Mesendoderm (in vitro differentiated cells): Measurements from ENCODE around the gene BAIAP2L2.
"Not testable (repeated sequence)": the region's sequence is repeated elsewhere in the genome, so short reads cannot be mapped to it uniquely, and the experiment has no call there.

Experiments
- DNase-seq: peaks from one replicate; pipeline ENCODE4 v3.0.0; 2013
- H2AK5ac ChIP-seq: 2 replicates; pipeline ENCODE4 v1.6.1; 2013; ENCODE audit warnings: low read length, inconsistent platforms
- H2BK120ac ChIP-seq: 2 replicates; pipeline ENCODE4 v1.6.1; 2013; ENCODE audit warnings: low read depth, mild to moderate bottlenecking, low read length, moderate library complexity, mixed read lengths
- H2BK15ac ChIP-seq: replicated peaks from 2 replicates; pipeline ENCODE4 v1.6.1; 2013; ENCODE audit warnings: low read depth, mild to moderate bottlenecking, moderate library complexity
- H2BK5ac ChIP-seq: 2 replicates; pipeline ENCODE4 v1.6.1; 2013; ENCODE audit warnings: low read length, inconsistent platforms
- H3K18ac ChIP-seq: 2 replicates; pipeline ENCODE4 v1.6.1; 2013; ENCODE audit warnings: mild to moderate bottlenecking, low read length, mixed read lengths
- H3K23ac ChIP-seq: one replicate; pipeline ENCODE4 v1.6.1; 2013; ENCODE audit warnings: low read length
- H3K27ac ChIP-seq: 2 replicates; pipeline ENCODE4 v1.5.1; 2013; ENCODE audit warnings: low read depth, mild to moderate bottlenecking, inconsistent platforms, low read length, moderate library complexity
- H3K27me3 ChIP-seq: 2 replicates; pipeline ENCODE4 v1.6.1; 2013; ENCODE audit warnings: low read length, control low read depth, mild to moderate bottlenecking, inconsistent platforms; ENCODE audit not compliant: insufficient read depth, poor library complexity
- H3K36me3 ChIP-seq: 2 replicates; pipeline ENCODE4 v1.6.1; 2013; ENCODE audit warnings: low read length, inconsistent platforms; ENCODE audit not compliant: control insufficient read depth, insufficient read depth
- H3K4ac ChIP-seq: one replicate; pipeline ENCODE4 v1.6.1; 2013; ENCODE audit warnings: low read depth, mild to moderate bottlenecking, low read length, moderate library complexity
- H3K4me1 ChIP-seq: 2 replicates; pipeline ENCODE4 v1.6.1; 2013; ENCODE audit warnings: low read depth, low read length, inconsistent platforms; ENCODE audit not compliant: control insufficient read depth
- H3K4me2 ChIP-seq: 2 replicates; pipeline ENCODE4 v1.6.1; 2013; ENCODE audit warnings: low read length
- H3K4me3 ChIP-seq: 2 replicates; pipeline ENCODE4 v1.5.1; 2013; ENCODE audit warnings: mild to moderate bottlenecking, low read length
- H3K56ac ChIP-seq: one replicate; pipeline ENCODE4 v1.6.1; 2013; ENCODE audit warnings: low read length
- H3K79me1 ChIP-seq: 2 replicates; pipeline ENCODE4 v1.6.1; 2013; ENCODE audit warnings: low read length, inconsistent platforms
- H3K79me2 ChIP-seq: 2 replicates; pipeline ENCODE4 v1.6.1; 2013; ENCODE audit warnings: mild to moderate bottlenecking, low read length; ENCODE audit not compliant: control insufficient read depth, insufficient read depth
- H3K9ac ChIP-seq: 2 replicates; pipeline ENCODE4 v1.6.1; 2013; ENCODE audit warnings: low read length, inconsistent platforms
- H4K5ac ChIP-seq: one replicate; pipeline ENCODE4 v1.6.1; 2013; ENCODE audit warnings: low read length
- H4K8ac ChIP-seq: one replicate; pipeline ENCODE4 v1.6.1; 2013; ENCODE audit warnings: low read depth, mild to moderate bottlenecking, control low read depth, low read length, moderate library complexity
- WGBS: extraction: QIAGEN DNeasy Blood & Tissue Kit; methylation state at CpG from one replicate; pipeline ENCODE4 v1.1.7; 2013; ENCODE audit warnings: low lambda C conversion rate, missing lambda C conversion rate; ENCODE audit not compliant: insufficient coverage; ENCODE audit errors: extremely low coverage; 5-methylcytosine and 5-hydroxymethylcytosine counted together

The BAIAP2L2 gene

DNA sequence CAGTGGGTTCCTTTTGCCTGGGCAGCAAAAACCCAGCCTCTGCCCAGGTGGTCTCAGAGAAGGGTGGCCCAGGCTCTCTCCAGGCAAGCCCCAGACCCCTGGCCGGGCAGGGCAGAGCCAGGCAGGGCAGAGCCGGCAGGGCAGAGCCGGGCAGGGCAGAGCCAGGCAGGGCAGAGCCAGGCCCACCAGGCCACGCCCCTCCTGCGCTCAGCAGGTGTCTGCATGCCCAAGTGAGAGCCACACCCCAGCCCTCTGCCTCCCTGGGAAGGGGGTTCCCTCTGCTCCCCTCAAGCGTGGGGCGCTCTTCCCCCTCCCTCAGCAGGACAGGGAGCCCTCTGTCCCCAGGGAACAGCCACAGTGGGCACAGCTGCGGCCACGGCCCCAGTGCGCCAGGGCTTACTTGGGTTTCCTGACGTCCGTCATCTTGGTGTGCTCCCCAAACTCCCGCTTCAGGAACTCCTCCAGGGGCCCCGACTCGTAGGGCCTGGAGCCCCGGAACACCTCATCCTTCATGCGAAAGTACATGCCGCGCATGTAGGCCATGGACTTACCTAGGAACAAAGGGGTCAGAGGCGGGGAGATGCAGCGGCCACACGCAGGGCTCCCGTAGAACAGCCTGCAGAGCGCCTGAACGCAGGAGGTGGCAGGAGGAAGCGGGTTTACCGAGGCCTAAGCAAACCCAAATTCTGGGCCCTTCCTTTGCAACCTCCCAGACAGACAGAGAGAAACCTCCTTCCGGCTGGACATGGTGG lies 10.1 kb upstream of the BAIAP2L2 start:
- H2BK120ac ChIP-seq, result no peak overlapping the region
- no peak for DNase-seq
- no peak overlapping the region for H3K56ac ChIP-seq
- H3K27ac ChIP-seq, result no peak overlapping the region
- H3K79me2 ChIP-seq, result no peaks in the 10 kb centered on the region
- H3K4me3 ChIP-seq, result no peak overlapping the region
- H3K18ac ChIP-seq, result no peak overlapping the region
- H3K27me3 ChIP-seq, result no peaks in the 10 kb centered on the region
- WGBS, result no CpG with 5 or more reads among the region's 28 CpGs
- no peak overlapping the region for H2AK5ac ChIP-seq
- H4K5ac ChIP-seq, result no peak overlapping the region
- no peaks in the 10 kb centered on the region for H3K36me3 ChIP-seq
- no peak overlapping the region for H3K4me2 ChIP-seq
- H2BK5ac ChIP-seq, result no peak overlapping the region
- no peak overlapping the region for H3K4ac ChIP-seq
- no peaks in the 10 kb centered on the region for H3K4me1 ChIP-seq
- H3K9ac ChIP-seq, result no peak overlapping the region
- H3K23ac ChIP-seq, result no peak overlapping the region
- no peak overlapping the region for H4K8ac ChIP-seq
- no peaks in the 10 kb centered on the region for H3K79me1 ChIP-seq
- no peak overlapping the region for H2BK15ac ChIP-seq

DNA sequence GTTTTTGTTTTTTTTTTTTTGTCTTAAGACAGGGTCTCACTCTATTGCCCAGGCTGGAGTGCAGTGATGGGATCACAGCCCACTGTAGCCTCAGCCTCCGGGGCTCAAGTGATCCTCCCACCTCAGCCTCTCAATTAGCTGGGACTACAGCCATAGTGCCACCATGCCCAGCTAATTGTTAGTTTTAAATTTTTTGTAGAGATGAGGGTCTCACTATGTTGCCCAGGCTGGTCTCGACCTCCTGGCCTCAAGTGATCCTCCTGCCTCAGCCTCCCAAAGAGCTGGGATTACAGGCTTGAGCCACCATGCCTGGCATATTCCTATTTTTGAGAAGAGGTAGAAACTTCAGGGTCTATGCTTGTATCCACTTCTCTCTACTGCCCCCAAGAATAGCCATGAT lies 8.3 kb upstream of the BAIAP2L2 start:
- not testable (repeated sequence) for H3K4me2 ChIP-seq, H2AK5ac ChIP-seq, H3K9ac ChIP-seq, H3K4ac ChIP-seq, H2BK15ac ChIP-seq, H3K79me2 ChIP-seq, H4K8ac ChIP-seq, H2BK5ac ChIP-seq, H4K5ac ChIP-seq, H3K56ac ChIP-seq, H3K27ac ChIP-seq, H2BK120ac ChIP-seq, H3K36me3 ChIP-seq, H3K79me1 ChIP-seq, H3K23ac ChIP-seq, H3K27me3 ChIP-seq, H3K4me3 ChIP-seq, H3K4me1 ChIP-seq, H3K18ac ChIP-seq, DNase-seq
- WGBS, result no CpG with 5 or more reads among the region's 2 CpGs

DNA sequence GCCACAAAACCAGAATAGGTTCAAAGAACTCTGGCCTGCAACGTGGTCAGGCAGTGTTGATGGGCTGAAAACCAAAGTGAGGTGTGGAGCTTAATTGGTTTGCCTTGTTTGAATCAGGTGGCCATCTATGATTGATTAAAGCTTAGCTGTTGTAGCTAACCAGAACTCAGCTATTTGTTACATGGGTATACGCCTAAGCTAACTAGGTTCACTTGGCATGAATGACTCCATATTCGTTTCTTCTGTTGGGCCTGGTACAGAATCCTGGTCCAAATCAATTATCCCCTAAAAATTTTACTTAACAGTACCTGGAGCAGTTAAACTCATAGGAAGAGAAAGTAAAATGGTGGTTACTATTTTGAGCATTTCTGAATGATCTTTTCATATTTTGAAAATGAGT lies 7.7 kb upstream of the BAIAP2L2 start:
- H2BK15ac ChIP-seq, result no peak overlapping the region
- H2BK120ac ChIP-seq, result no peak overlapping the region
- no peaks in the 10 kb centered on the region for H3K79me1 ChIP-seq
- H3K79me2 ChIP-seq, result no peaks in the 10 kb centered on the region
- H2BK5ac ChIP-seq, result no peak overlapping the region
- no CpG with 5 or more reads among the region's 3 CpGs for WGBS
- no peak overlapping the region for H3K23ac ChIP-seq
- H3K56ac ChIP-seq, result no peak overlapping the region
- no peak overlapping the region for H3K18ac ChIP-seq
- H4K5ac ChIP-seq, result no peak overlapping the region
- H3K4me2 ChIP-seq, result no peak overlapping the region
- no peak overlapping the region for H3K4ac ChIP-seq
- no peak overlapping the region for H4K8ac ChIP-seq
- no peaks in the 10 kb centered on the region for H3K4me1 ChIP-seq
- H3K9ac ChIP-seq, result no peak overlapping the region
- no peak overlapping the region for H2AK5ac ChIP-seq
- no peak for DNase-seq
- H3K27me3 ChIP-seq, result no peaks in the 10 kb centered on the region
- no peaks in the 10 kb centered on the region for H3K36me3 ChIP-seq
- H3K27ac ChIP-seq, result no peak overlapping the region
- no peak overlapping the region for H3K4me3 ChIP-seq

DNA sequence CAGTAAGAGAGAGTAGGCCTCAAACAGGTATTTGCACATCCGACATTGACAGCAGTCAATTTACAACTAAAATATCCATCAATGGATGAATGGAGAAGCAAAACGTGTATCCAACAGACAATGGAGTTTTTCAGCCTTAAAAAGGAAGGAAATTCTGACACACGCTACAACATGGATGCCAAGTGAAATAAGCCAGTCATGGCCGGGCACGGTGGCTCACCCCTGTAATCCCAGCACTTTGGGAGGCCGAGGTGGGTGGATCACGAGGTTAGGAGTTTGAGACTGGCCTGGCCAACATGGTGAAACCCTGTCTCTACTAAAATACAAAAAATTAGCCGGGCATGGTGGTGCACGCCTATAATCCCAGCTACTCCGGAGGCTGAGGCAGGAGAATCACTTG lies 7.1 kb upstream of the BAIAP2L2 start:
- H3K9ac ChIP-seq, H3K4me3 ChIP-seq, H3K4ac ChIP-seq, H3K27me3 ChIP-seq, H2BK5ac ChIP-seq, H2BK15ac ChIP-seq, H3K36me3 ChIP-seq, H3K23ac ChIP-seq, H3K4me1 ChIP-seq, H3K27ac ChIP-seq, H3K56ac ChIP-seq, H3K4me2 ChIP-seq, H3K79me2 ChIP-seq, DNase-seq, H4K5ac ChIP-seq, H3K79me1 ChIP-seq, H4K8ac ChIP-seq, H2AK5ac ChIP-seq, H2BK120ac ChIP-seq, H3K18ac ChIP-seq: not testable (repeated sequence)
- WGBS, result no CpG with 5 or more reads among the region's 10 CpGs

DNA sequence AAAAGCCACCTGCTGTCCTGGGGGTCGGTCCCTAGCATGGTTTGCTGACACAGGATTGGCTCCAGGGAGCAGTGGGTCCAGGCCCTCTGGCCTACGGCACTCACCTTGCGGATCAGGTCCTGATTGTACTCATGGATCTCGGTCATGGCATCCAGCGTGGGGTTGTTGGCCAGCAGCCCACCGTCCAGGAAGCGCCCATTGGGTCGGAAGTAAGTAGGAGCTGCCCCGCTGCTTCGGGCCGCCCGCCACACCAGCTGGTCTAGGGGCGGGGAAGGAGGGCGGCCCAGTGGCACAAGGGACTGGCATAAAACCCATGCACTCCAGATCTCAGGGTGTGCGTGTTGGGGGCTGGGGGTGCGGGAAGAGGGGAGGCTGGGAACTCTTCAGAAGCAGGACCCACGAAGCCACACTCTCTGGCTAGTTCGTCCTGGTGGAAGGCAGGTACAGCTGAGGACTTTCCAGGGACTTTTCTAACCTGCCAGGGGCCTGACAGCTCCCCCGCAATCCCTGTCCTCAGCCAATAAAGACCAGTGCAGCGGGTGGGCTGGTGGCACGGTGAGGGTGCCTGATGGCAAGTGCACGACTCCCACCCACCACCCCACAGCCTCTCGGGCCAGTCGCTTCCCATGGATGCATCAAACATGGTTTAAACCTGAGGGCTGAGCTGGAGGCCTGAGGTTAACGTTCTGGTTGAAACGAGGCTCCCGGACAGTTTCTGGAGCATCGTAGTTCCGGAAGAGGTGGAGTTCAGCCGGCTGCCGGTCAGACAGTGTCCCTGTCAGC lies 5.1 kb upstream of the BAIAP2L2 start:
- H3K79me1 ChIP-seq, result no peaks in the 10 kb centered on the region
- no peak overlapping the region for H3K4ac ChIP-seq
- H3K4me1 ChIP-seq, result no peaks in the 10 kb centered on the region
- H2BK15ac ChIP-seq, result no peak overlapping the region
- H2BK120ac ChIP-seq, result no peak overlapping the region
- no peak overlapping the region for H4K8ac ChIP-seq
- H3K56ac ChIP-seq, result no peak overlapping the region
- WGBS, result no CpG with 5 or more reads among the region's 31 CpGs
- DNase-seq, result no peak
- no peak overlapping the region for H3K23ac ChIP-seq
- no peaks in the 10 kb centered on the region for H3K36me3 ChIP-seq
- no peak overlapping the region for H3K4me3 ChIP-seq
- no peak overlapping the region for H4K5ac ChIP-seq
- H3K9ac ChIP-seq, result no peak overlapping the region
- H3K27me3 ChIP-seq, result no peaks in the 10 kb centered on the region
- H3K18ac ChIP-seq, result no peak overlapping the region
- no peak overlapping the region for H3K4me2 ChIP-seq
- H3K79me2 ChIP-seq, result no peaks in the 10 kb centered on the region
- H3K27ac ChIP-seq, result no peak overlapping the region
- H2AK5ac ChIP-seq, result no peak overlapping the region
- H2BK5ac ChIP-seq, result no peak overlapping the region
